Lower lobe of right lung (tissue), 2 donors: ENCODE measurements around the gene CNTN4. TPM values are rescaled to one million over a fixed set of nuclear protein-coding genes. Genes with fewer than 3 reads are reported as not detected.

Experiments used
- ATAC-seq, 2 donors: fragments of 200-7000 bp; cut with Tn5 transposase; one replicate each; pipeline ENCODE4 v1.9.1; 2020 to 2022; ENCODE audit warnings: mild to moderate bottlenecking in 2 of 2, moderate library complexity in 2 of 2
- DNase-seq: peaks from one replicate; pipeline ENCODE4 v3.0.0-alpha.2; 2020
- H3K27ac ChIP-seq: fragments of 200-600 bp; one replicate; pipeline ENCODE4 v1.8.0; 2022
- H3K27me3 ChIP-seq: fragments of 200-600 bp; one replicate; pipeline ENCODE4 v1.8.0; 2022; ENCODE audit warnings: low read depth
- H3K36me3 ChIP-seq: fragments of 200-600 bp; one replicate; pipeline ENCODE4 v1.8.0; 2022; ENCODE audit warnings: mild to moderate bottlenecking
- H3K4me1 ChIP-seq: fragments of 200-600 bp; one replicate; pipeline ENCODE4 v1.8.0; 2022
- H3K4me3 ChIP-seq: fragments of 200-600 bp; one replicate; pipeline ENCODE4 v1.8.0; 2022; ENCODE audit warnings: mild to moderate bottlenecking
- H3K9me3 ChIP-seq: fragments of 200-600 bp; one replicate; pipeline ENCODE4 v1.8.0; 2022
- intact Hi-C: fragments of 100-400 bp; cut with DNase I; formaldehyde crosslinking; loops from one replicate; pipeline ENCODE4 v1.11.0; 2022
- total RNA-seq: library from RNA; stranded (reverse); fragmentation: NEBNext Ultra II Directional; extraction: Animal tissue kit (Norgen Biotek cat#: 25700); gene quantifications from one replicate; pipeline ENCODE4 v1.2.1, GENCODE V29; 2021
- TF ChIP-seq, protein P1 (sequence below): fragments of 200-600 bp; IDR thresholded peaks from one replicate; pipeline ENCODE4 v1.8.0; 2022; ENCODE audit warnings: antibody characterized with exemption, mild to moderate bottlenecking
- donor health status: DM: no; HTN: yes; CAD: no; lungs with severe emphysema.

CNTN4 gene
- total RNA-seq, 1 donor from 2014 or later: 10.4 TPM

DNA sequence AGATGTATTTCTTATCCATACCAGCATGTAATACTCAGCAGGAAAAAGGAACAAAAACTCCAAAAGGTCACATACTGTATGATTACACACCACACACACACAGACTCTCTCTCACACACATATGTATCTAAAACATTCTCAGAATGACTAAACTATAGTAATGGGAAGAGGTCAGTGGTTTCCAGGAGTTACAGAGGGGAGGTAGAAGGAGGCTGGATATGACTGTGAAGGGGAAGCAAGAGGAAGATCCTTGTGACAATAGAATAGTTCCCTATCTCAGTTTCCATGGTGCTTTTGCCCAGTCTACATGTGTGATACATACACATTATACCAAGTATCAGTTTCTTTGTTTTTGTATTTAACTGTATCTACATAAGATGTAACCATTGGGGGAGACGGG lies 821.4 kb downstream of the CNTN4 start:
- no peaks in the 10 kb centered on the region for H3K4me1 ChIP-seq
- intact Hi-C loops: no loop called here
- no peak for DNase-seq
- TF ChIP-seq, protein P1, sequence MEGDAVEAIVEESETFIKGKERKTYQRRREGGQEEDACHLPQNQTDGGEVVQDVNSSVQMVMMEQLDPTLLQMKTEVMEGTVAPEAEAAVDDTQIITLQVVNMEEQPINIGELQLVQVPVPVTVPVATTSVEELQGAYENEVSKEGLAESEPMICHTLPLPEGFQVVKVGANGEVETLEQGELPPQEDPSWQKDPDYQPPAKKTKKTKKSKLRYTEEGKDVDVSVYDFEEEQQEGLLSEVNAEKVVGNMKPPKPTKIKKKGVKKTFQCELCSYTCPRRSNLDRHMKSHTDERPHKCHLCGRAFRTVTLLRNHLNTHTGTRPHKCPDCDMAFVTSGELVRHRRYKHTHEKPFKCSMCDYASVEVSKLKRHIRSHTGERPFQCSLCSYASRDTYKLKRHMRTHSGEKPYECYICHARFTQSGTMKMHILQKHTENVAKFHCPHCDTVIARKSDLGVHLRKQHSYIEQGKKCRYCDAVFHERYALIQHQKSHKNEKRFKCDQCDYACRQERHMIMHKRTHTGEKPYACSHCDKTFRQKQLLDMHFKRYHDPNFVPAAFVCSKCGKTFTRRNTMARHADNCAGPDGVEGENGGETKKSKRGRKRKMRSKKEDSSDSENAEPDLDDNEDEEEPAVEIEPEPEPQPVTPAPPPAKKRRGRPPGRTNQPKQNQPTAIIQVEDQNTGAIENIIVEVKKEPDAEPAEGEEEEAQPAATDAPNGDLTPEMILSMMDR: no peak
- no peaks in the 10 kb centered on the region for H3K27me3 ChIP-seq
- no peak for ATAC-seq
- H3K36me3 ChIP-seq: no peaks in the 10 kb centered on the region
- H3K4me3 ChIP-seq: no peak overlapping the region
- no peak overlapping the region for H3K27ac ChIP-seq
- H3K9me3 ChIP-seq: no peaks in the 10 kb centered on the region

- Histone ChIP-seq H3K27ac (no peak overlapping the region), H3K36me3 (no peaks in the 10 kb centered on the region), H3K4me1 (no peaks in the 10 kb centered on the region), H3K27me3 (no peaks in the 10 kb centered on the region), H3K9me3 (no peaks in the 10 kb centered on the region), H3K4me3 (no peak overlapping the region)
- ATAC-seq (no peak), DNase-seq (no peak)
- intact Hi-C loops: no loop called here
- TF ChIP-seq, protein P1: no peak
Measured at GRCh38 chr3:2921452-2921851, 822.8 kb downstream of the CNTN4 start.

GRCh38 chr3:2921903-2922302 lies 823.2 kb downstream of the CNTN4 start:
- H3K36me3 ChIP-seq: no peaks in the 10 kb centered on the region
- no peaks in the 10 kb centered on the region for H3K4me1 ChIP-seq
- no peaks in the 10 kb centered on the region for H3K9me3 ChIP-seq
- no peaks in the 10 kb centered on the region for H3K27me3 ChIP-seq
- intact Hi-C loops: no loop called here
- TF ChIP-seq, protein P1: peak; percentile 43
- H3K27ac ChIP-seq: no peak overlapping the region
- DNase-seq (no peak), ATAC-seq (peak; percentile 39 to 67)
- H3K4me3 ChIP-seq: no peak overlapping the region

GRCh38 chr3:2923390-2923789 lies 824.7 kb downstream of the CNTN4 start:
- ATAC-seq: peak; percentile 58 to 74
- no peak for DNase-seq
- Histone ChIP-seq H3K4me1 (no peaks in the 10 kb centered on the region), H3K27ac (no peak overlapping the region), H3K4me3 (no peak overlapping the region), H3K27me3 (no peaks in the 10 kb centered on the region), H3K36me3 (no peaks in the 10 kb centered on the region), H3K9me3 (no peaks in the 10 kb centered on the region)
- intact Hi-C loops: no loop called here
- TF ChIP-seq, protein P1: no peak

- H3K4me3 ChIP-seq: no peak overlapping the region
- intact Hi-C loops: no loop called here
- no peaks in the 10 kb centered on the region for H3K27me3 ChIP-seq
- DNase-seq (no peak), ATAC-seq (no peak)
- no peak overlapping the region for H3K27ac ChIP-seq
- TF ChIP-seq, protein P1: no peak
- H3K36me3 ChIP-seq: no peaks in the 10 kb centered on the region
- no peaks in the 10 kb centered on the region for H3K9me3 ChIP-seq
- no peaks in the 10 kb centered on the region for H3K4me1 ChIP-seq
Measured at GRCh38 chr3:2927259-2927658, 828.6 kb downstream of the CNTN4 start.

GRCh38 chr3:2929574-2929973 lies 830.9 kb downstream of the CNTN4 start:
- TF ChIP-seq, protein P1: no peak
- ATAC-seq (no peak), DNase-seq (no peak)
- Histone ChIP-seq H3K27me3 (no peaks in the 10 kb centered on the region), H3K4me3 (no peak overlapping the region), H3K36me3 (no peaks in the 10 kb centered on the region), H3K27ac (no peak overlapping the region), H3K9me3 (no peaks in the 10 kb centered on the region), H3K4me1 (no peaks in the 10 kb centered on the region)
- intact Hi-C loops: no loop called here
